Fibroblast of skin of left quadriceps (primary cell): ENCODE measurements around the gene MARCHF2.

Experiments
- DNase-seq, 2 experiments: peaks; one replicate each; pipeline ENCODE4 v3.0.0-alpha.2; 2013; ENCODE audit warnings: low read depth in 2 of 2

MARCHF2 gene

GRCh38 chr19:8387688-8388611 is 25.2 kb upstream of the MARCHF2 start:
- DNase-seq: no peak

- DNase-seq: no peak
These were observed 24.5 kb upstream of the MARCHF2 start for GRCh38 chr19:8388612-8388958.

GRCh38 chr19:8389891-8390616 is 23.1 kb upstream of the MARCHF2 start, which contains the start of gene RAB11B:
Gene RAB11B, plus strand, starts transcription at chr19:8390360. Its CDS starts 57 bp downstream, at chr19:8390417.
- DNase-seq: peak; percentile 100

- peak; percentile 79 to 81 for DNase-seq
These were observed 22.5 kb upstream of the MARCHF2 start for GRCh38 chr19:8390617-8390981.

- DNase-seq: no peak
These were observed 21.7 kb upstream of the MARCHF2 start for GRCh38 chr19:8391198-8392016.

- DNase-seq: no peak
These were observed 21.0 kb upstream of the MARCHF2 start for GRCh38 chr19:8392017-8392591.

- no peak for DNase-seq
These were observed 19.8 kb upstream of the MARCHF2 start for GRCh38 chr19:8393192-8393870.

GRCh38 chr19:8393871-8394250 is 19.2 kb upstream of the MARCHF2 start:
- DNase-seq: no peak

- DNase-seq: no peak
These were observed 17.5 kb upstream of the MARCHF2 start for GRCh38 chr19:8395621-8396082.

- DNase-seq: no peak
These were observed 16.9 kb upstream of the MARCHF2 start for GRCh38 chr19:8396185-8396562.

GRCh38 chr19:8396563-8397203 is 16.4 kb upstream of the MARCHF2 start:
- DNase-seq: peak in 1 of 2 experiments; percentile 7

GRCh38 chr19:8397271-8397670 is 15.8 kb upstream of the MARCHF2 start:
- no peak for DNase-seq

GRCh38 chr19:8397746-8398310 is 15.3 kb upstream of the MARCHF2 start:
- DNase-seq: no peak

- no peak for DNase-seq
These were observed 14.8 kb upstream of the MARCHF2 start for GRCh38 chr19:8398311-8398771.

GRCh38 chr19:8399681-8400188 is 13.4 kb upstream of the MARCHF2 start:
- DNase-seq: no peak

GRCh38 chr19:8401981-8402411 is 11.1 kb upstream of the MARCHF2 start:
- DNase-seq: no peak

- no peak for DNase-seq
These were observed 9.8 kb upstream of the MARCHF2 start for GRCh38 chr19:8403098-8403819.

- no peak for DNase-seq
These were observed 9.3 kb upstream of the MARCHF2 start for GRCh38 chr19:8403820-8404109.

- no peak for DNase-seq
These were observed 8.5 kb upstream of the MARCHF2 start for GRCh38 chr19:8404391-8405151.
